Measurements from ENCODE around the gene EMP2.
A peak's percentile ranks its signal among the peaks of the same experiment; 100 is the strongest.
"Not testable (repeated sequence)": the region's sequence is repeated elsewhere in the genome, so short reads cannot be mapped to it uniquely, and the experiment has no call there.

Gene EMP2

DNA sequence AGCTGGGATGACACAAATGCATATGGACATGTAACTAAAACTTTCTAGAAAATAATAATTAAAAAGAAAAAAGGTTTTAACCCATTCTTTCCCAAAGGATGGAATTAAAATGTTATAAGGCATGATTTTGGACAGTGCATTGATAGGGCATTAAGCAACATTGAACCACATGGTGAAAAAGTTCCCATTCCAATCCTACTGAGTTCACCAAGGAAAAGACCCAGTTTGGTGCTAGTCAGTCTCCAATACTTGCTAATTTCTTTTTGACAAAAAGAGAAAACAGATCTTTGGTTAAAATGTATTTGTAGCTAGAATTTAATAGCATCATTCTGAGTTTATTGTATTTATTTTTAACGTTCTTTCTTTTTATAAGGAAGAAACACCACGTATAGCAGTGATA, 28.1 kb downstream of the EMP2 start:
- no peak for DNase-seq (ENCODE audit: low read depth)

DNA sequence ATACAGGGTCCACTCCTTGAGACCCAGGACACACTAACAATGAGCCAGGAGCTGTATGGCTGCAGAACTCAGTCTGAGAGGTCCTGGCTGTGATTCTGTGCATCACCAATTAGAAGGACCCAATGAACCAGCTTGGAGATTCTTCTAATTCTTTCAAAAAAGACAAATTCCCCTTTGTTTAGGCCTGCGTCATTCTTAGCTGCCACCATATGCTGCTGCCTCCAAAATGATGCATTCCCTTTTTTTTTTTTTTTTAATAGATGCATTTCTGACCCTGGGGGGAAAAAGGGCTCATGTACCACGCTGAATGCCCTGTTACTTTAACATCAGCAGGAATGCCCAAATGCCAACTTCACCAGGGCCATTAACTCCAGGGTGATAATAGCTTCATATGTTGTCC, 28.5 kb downstream of the EMP2 start:
- no peak for DNase-seq (ENCODE audit: low read depth)

DNA sequence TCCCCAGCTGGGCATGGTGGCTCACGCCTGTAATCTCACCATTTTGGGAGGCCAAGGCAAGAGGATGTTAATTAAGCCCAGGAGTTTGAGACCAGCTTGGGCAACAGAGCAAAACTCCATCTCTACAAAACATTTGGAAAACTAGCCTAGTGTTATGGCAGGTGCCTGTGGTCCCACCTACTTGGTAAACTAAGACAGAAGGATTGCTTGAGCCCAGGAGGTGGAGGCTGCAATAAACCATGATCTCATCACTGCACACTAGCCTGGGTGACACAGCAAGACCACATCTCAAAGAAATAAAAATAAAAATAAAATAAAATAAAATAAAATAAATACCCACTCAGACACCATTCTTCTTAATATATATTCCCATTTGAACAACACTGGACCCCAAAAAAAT, 32.0 kb downstream of the EMP2 start:
- no peak for DNase-seq (ENCODE audit: low read depth)

DNA sequence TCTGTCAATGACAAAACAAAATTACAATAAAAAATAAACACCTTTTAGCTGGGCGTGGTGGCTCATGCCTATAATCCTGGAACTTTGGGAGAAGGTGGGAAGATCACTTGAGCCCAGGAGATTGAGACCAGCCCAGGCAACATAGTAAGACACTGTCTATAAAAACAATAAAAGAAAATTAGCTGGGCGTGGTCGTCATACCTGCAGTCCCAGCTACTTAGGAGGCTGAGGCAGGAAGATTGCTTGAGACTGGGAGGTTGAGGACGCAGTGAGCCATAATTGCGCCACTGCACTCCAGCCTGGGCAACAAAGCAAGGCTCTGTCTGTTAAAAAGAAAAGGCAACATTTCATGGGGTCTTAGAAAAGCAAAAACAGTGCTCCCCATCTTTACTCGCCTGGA, 32.7 kb downstream of the EMP2 start:
- no peak for DNase-seq (ENCODE audit: low read depth)

DNA sequence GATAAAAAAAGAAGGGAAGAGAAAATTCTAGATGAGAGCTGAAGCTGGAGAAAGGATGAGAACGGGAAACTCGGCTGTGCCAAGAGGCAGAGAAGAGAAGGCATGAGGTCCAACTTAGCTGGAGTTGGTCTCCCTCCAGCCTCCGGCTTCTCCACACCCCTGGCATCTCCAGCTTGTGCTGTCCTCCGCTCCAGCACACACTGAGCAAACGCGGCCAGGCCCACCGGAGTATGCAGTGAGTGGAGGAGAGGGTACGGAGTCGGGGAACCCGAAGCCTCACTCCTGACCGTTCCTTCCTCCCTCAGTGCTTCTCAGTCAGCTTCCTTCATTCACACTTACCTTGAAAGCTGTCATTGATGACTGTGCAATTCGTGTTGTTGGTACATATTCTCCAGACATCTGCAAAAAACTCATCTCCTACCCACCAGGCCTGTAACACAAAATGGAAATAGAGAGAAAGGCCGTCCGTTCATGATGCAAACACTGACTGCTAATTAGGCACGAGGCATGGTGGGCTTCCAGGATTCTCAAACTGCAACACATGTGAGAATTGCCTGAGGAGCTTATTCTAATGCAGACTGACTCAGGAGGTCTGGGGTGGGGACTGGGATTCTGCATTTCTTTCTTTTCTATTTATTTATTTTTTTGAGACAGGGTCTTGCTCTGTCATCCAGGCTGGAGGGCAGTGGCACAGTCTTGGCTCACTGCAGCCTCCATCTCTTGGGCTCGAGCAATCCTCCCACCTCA, 37.0 kb downstream of the EMP2 start:
- DNase-seq (ENCODE audit: low read depth), result no peak

DNA sequence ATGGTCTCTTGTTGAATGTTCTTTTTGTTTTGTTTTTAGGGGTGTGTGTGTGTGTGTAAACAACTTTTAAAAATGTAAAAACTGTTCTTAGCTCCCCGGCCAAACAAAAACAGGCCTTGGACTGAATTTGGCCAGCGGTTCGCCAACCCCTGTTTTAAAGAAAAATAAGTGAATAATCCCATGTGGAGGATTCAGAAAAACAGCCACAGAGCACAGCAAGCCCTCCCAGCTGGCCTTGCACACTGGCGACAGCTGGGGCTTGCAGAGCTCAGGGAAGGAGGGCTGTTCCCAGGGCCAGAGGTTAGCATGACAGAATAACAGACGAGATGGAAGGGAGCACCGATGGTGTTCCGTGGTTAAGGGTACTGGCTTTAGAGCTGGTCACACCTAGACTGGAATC, 39.0 kb downstream of the EMP2 start:
- DNase-seq (ENCODE audit: low read depth), result no peak

DNA sequence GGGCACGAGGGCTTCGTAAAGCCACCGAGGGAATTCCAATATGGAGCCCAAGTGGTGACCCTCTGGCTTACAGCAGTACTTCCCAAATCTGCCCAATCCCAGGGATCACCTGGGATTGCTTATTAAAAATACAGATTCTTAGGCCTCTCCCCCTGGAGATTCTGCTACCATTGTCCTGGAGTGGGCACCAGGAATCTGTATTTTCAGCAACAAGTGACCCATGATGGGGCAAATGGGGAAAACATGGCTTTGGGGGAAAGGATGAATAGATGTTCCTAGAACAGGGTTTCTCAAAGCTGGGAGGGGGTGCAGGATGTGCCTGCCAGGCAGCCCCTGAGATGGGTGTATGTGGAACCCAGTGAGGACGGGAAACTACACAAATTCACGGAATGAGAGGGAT, 40.6 kb downstream of the EMP2 start:
- no peak for DNase-seq (ENCODE audit: low read depth)

DNA sequence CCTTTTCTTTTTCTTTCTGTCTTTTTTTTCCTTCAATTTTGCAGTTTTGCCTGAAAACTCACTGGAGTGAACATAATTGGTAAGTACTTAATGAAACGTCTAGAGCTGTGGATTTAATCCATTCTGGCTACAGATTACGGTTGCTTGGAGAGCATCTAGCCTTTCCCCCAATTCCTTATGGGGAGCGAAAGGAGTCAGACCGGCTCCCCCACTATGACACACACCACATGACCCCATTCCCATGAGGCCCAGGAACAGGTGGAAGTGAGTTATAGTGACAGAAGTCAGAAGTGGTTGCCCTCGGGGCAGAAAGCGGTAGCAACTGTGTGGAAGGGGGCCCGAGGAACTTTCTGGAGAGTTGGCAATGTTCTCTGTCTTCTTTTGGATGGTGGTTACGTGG, 41.2 kb downstream of the EMP2 start:
- DNase-seq (ENCODE audit: low read depth), result no peak

DNA sequence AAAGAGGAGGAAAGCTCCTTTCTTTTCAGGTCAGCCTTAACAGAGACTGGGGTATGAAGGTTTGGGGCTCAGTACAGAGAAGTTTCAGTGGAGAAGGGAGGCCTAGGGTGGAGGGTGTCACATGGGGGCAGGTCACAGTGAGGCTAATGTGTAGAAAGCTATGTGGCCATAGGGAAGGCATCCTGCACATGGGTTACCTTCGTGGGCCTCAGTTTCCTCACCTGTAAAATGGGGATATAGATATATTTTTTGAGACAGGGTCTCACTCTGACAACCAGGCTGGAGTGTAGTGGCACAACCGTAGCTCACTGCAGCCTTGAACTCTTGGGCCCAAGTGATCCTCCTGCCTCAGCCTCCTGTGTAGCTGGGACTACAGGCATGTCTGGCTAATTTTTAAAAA, 41.8 kb downstream of the EMP2 start:
- DNase-seq (ENCODE audit: low read depth), result no peak

DNA sequence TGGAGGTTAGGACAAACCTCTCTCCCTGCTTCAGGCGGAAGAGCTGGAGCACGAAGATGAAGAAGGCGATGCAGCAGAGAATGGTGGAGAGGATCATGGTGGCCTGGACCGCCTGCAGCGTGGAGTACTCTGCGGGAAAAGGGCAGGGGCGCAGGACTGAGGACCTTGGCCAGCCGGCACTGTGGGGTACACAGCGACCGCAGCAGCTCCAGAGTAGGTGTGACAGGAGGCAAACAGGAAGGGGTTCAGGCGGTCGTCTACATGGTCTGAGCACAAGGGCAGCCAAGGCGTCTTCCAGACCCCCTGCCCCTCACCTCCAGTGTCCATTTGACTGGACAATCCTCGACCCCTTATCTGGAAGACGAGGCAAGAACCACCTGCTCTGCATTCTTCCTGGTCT, 42.5 kb downstream of the EMP2 start:
- no peak for DNase-seq (ENCODE audit: low read depth)

DNA sequence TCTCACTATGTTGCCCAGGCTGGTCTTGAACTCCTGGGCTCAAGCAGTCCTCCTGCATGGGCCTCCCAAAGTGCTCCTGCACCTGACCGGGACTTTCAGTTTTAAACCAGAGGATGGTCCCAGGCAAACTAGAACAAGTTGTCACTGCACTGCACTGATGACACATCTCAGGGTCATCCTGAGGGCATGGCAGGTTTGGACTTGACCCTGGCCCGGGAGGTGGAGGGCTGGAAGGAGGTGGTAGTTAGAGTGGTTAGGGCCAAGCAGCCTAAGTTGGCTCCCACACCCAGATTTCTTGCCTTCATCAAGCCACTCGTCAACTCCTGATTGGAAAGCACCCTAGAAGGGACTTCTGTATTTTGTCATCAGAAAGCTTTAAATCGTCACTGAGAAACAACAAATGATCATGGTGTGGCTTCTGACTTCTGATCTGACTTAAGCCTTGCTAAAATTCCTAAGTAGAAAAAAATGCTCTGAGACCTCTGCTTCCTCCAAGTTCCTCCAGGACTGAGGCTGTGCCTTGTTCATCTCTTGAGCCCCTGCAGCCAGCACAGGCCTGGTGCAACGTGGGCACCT, 43.5 kb downstream of the EMP2 start:
- no peak for DNase-seq (ENCODE audit: low read depth)

DNA sequence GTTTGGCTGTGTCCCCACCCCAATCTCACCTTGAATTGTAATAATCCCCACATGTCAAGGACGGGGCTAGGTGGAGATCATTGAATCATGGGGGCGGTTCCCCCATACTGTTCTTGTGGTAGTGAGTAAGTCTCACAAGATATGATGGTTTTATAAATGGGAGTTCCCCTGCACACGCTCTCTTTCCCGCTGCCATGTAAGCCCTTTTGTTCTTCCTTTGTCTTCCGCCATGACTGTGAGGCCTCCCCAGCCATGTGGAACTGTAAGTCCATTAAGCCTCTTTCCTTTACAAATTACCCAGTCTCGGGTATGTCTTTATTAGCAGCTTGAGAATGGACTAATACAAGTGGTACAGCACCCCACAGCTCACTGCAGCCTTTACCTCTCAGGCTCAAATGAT, 44.1 kb downstream of the EMP2 start:
- not testable (repeated sequence) for DNase-seq (ENCODE audit: low read depth)

DNA sequence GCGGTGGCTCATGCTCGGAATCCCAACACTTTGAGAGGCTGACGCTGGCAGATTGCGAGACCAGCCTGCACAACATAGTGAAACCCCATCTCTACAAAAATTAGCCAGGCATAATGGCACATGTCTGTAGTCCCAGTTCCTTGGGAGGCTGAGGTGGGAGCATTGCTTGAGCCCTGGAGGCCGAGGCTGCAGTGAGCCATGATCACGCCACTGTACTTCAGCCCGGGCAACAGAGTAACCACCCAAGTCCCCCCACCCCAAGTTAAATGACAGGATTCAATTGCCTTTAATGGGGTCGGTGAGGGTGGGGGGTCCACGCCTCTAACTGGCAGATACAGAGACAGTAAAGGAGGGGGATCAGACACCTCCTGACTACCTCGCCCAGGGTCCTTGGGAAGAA, 44.9 kb downstream of the EMP2 start:
- no peak for DNase-seq (ENCODE audit: low read depth)

DNA sequence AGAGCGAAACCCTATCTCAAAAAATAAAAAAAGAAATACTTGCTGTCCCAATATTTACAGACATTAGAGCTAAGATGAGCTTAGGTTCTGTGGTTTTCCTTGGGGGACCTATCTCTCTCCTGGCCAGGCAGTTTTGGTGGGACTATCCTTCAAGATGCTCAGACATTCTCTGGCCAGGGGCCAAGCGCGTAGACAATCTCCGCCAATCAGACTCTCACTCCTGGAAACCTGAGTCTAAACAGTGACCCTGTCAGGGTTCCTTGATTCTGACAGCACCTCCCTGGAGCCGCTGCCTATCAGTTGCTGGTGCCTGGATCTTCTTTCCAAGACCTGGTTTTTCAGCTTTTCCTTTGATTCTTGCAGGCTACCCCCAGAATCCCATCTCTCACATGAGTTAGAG, 45.6 kb downstream of the EMP2 start:
- no peak for DNase-seq (ENCODE audit: low read depth)

DNA sequence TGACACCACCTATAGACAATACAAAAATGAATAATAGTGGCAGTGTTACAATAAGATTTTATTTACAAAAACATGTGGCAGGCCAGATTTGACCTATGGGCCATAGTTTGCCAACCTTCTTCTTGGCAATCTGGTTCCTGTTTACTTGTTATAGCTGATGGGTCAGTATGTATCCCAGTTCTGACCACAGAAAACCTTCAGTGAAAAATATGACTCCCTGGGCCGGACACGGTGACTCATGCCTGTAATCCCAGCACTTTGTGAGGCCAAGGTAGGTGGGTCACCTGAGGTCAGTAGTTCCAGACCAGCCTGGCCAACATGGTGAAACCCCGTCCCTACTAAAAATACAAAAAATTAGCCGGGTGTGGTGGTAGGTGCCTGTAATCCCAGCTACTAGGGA, 46.8 kb downstream of the EMP2 start:
- DNase-seq (ENCODE audit: low read depth), result not testable (repeated sequence)

DNA sequence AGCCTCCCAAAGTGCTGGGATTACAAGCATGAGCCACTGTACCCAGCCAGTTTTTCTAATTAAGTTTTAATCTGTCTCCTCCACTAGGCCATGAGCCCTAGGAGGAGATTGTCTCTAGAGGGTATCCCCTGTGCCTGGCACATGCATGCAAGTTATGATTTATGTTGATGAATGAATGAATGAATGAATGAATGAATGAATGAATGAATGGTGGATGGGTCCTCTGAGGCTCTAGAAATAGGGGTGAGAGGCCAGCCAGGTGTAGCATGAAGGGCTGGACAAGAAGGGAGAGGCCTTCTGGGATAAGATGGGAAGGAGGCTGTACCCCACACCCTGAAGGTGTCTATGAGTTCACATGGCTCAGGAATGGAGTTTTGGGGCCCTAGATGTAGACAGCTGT, 48.8 kb downstream of the EMP2 start:
- no peak for DNase-seq (ENCODE audit: low read depth)

DNA sequence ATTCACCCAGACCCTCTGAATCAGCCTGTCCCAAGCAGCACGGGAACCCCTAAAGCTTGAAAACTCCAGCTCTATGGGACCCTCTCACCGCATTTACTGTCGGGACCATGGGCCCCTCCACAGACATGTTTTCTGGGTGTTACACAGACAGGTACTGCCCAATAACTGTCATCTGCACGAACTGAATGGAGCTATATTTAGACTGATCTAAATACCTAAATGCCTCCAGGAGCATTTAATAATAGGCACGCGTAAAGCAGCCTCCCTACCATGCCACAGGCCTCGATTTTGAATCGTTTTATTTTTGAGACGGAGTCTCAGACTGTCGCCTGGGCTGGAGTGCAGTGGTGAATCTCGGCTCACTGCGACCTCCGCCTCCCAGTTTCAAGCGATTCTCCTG, 49.7 kb downstream of the EMP2 start:
- no peak for DNase-seq (ENCODE audit: low read depth)

DNA sequence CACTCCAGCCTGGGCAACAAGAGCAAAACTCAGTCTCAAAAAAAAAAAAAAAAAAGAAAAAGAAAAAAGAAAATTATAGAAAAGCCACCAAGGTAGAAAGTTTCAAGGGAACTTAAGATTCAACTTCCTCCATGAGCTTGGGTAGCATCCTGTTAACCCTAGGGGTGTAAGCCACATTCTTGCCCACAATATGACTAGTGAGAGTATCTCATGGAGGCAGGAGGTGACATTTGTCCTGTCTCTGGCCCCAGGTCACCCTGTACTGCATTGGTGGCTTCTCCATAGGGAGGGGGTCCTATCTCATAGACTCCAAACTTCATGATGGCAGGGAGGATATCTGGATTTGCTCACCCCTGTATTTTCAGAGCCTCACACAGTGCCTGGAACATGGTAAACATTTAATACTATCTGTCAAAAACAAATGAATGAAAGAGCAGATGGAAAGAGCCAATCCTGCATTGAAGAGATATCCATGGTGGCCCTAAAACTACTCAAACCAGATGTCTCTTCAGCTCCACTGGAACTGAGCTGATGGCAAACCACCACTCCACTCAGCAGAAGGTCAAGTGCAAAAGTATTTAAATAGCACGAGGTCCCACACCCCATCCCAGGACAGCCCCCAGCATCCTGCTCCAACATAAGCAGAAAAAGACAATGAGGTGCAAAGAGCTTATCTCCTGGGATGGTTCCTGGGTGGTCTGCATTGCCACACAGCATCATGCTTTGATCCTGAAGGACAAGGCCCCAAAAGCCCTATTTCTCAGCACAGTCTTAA, 50.3 kb downstream of the EMP2 start:
- DNase-seq (ENCODE audit: low read depth), result no peak

DNA sequence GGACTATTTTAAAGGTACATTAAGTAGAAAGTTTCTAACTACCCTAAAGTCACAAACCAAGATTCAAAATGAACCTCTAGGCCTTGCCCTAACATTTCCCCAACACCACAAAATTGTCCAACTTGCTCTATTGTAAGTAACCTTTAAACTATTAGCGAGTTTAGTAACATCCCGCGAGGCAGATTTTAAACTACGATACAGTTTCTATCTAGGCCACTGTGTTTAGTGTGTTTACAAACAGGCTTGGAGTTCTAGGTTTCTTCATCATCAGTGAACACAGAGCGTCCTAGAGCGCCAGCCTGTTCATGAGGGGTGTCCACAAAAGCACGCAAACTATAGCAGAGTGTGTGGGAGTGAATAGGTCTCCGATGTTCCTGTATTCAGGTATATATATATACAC, 51.8 kb downstream of the EMP2 start:
- no peak for DNase-seq (ENCODE audit: low read depth)

DNA sequence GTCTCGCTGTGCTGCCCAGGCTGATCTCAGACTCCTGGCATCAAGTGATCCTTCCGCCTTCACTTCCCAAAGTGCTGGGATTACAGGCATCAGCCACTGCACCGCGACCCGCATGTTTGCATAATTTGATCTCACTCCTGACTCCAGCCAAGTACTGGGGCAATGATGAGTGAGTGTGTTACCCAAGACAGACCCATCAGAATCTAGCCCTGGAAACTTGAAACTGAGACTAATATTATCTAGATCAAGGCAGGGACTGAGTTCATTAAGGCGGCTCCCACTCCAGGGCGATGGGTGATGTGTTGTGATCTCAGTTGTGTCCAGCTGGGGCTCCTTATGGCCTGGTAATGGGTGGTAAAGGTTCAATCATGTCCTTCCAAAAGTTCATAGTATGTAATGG, 53.4 kb downstream of the EMP2 start:
- no peak for DNase-seq (ENCODE audit: low read depth)

DNA sequence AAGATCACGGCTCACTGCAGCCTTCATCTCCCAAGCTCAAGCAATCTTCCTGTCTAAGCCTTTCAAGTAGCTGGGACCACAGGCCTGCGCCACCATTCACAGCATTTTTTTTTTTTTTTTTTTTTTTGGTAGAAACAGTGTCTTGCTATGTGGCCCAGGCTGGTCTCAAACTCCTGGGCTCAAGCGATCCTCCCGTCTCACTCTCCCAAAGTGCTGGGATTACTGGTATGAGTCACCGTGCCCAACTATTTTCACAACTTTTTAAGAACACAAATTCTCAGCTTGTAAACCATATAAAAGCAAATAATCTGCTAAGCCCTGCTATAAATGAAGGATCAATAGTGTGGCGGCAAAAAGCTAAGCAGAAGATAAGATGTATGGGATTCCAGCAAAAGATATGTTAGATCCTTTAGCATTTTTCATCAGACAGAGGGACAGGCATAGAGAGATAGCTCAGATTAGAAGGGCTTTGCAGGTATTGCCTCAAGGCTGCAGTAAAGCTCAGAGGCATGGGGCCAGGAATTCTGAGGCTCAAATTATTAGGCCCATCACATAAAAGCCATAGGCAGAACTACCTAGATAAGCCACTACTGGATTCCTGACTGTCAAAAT, 55.1 kb downstream of the EMP2 start:
- DNase-seq (ENCODE audit: low read depth), result no peak

DNA sequence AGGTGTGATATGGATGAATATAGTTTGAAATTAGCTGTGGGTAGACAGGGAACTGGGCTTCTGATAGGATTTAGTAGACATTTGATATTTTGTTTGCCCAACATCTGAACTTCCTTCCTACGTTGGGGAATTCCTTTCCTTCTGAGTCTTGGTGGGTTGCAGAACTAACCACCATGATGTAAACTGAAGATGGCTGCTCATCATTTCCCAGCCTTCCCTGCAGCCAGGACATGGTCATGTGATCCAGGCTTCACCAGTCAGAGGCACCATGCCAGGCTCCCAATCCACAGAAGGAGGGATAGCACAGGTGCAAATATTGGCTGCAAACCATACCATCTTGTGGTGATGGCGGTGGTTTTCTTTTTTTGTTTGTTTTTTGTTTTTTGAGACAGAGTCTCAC, 57.4 kb downstream of the EMP2 start:
- no peak for DNase-seq (ENCODE audit: low read depth)

DNA sequence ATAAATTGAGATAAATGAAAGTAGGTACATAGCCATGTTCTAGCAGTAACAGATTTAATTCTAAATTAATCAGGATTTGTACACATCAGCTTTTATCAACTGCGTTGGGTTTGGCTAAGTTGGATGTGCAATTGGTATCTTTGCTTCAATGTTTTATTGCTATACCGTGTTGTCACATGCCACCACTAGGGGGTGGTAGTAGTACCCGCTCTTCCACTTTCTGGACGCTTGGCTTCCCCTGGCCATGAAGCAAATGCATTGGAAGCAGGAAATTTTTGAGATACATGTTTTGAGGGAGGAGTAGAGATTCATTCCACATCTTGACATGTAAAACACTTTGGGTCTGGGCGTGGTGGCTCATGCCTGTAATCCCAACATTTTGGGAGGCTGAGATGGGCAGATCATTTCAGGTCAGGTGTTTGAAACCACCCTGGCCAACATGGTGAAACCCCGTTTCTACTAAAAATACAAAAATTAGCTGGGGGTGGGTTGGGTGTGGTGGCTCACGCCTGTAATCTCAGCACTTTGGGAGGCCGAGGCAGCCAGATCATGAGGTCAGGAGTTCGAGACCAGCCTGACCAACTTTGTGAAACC, 58.6 kb downstream of the EMP2 start:
- peak; percentile 18 for DNase-seq (ENCODE audit: low read depth)

Measured in T follicular helper cell (primary cell).